ENCODE measurements around the gene OR2H2.

Gene OR2H2

GRCh38 chr6:29584821-29585220, at the start of gene OR2H2:
TSS of gene OR2H2 (plus strand) at chr6:29585121. CDS start at chr6:29587945, 2,824 bp downstream.
- DNase-seq (ENCODE audit: low read depth in 1 of 2, low spot score in 1 of 2) = no peak

- no peak for DNase-seq (ENCODE audit: low read depth in 1 of 2, low spot score in 1 of 2)
Observed at GRCh38 chr6:29537714-29538403, 47.1 kb upstream of the OR2H2 start.

- DNase-seq (ENCODE audit: low read depth in 1 of 2, low spot score in 1 of 2) = no peak
Observed at GRCh38 chr6:29547573-29547972, 37.3 kb upstream of the OR2H2 start.

- DNase-seq (ENCODE audit: low read depth in 1 of 2, low spot score in 1 of 2) = no peak
Observed at GRCh38 chr6:29552512-29553051, 32.3 kb upstream of the OR2H2 start.

GRCh38 chr6:29553268-29554057, 31.5 kb upstream of the OR2H2 start:
- peak in 1 of 2 donors; percentile 18 for DNase-seq (ENCODE audit: low read depth in 1 of 2, low spot score in 1 of 2)

GRCh38 chr6:29554764-29555163, 30.2 kb upstream of the OR2H2 start:
- no peak for DNase-seq (ENCODE audit: low read depth in 1 of 2, low spot score in 1 of 2)

GRCh38 chr6:29557320-29557719, 27.6 kb upstream of the OR2H2 start:
- DNase-seq (ENCODE audit: low read depth in 1 of 2, low spot score in 1 of 2) = no peak

GRCh38 chr6:29558439-29559079, 26.4 kb upstream of the OR2H2 start:
- DNase-seq (ENCODE audit: low read depth in 1 of 2, low spot score in 1 of 2) = no peak

- DNase-seq (ENCODE audit: low read depth in 1 of 2, low spot score in 1 of 2) = no peak
Observed at GRCh38 chr6:29559524-29560287, 25.2 kb upstream of the OR2H2 start, which contains the start of gene UBD. TSS of gene UBD (minus strand) at chr6:29559732. CDS start at chr6:29559701, 31 bp downstream.

GRCh38 chr6:29561091-29561490, 23.8 kb upstream of the OR2H2 start:
- no peak for DNase-seq (ENCODE audit: low read depth in 1 of 2, low spot score in 1 of 2)

GRCh38 chr6:29561606-29562181, 23.2 kb upstream of the OR2H2 start:
- DNase-seq (ENCODE audit: low read depth in 1 of 2, low spot score in 1 of 2) = no peak

GRCh38 chr6:29563435-29563965, 21.4 kb upstream of the OR2H2 start:
- DNase-seq (ENCODE audit: low read depth in 1 of 2, low spot score in 1 of 2) = no peak

GRCh38 chr6:29564875-29565274, 20.0 kb upstream of the OR2H2 start:
- no peak for DNase-seq (ENCODE audit: low read depth in 1 of 2, low spot score in 1 of 2)

- no peak for DNase-seq (ENCODE audit: low read depth in 1 of 2, low spot score in 1 of 2)
Observed at GRCh38 chr6:29566856-29567255, 18.1 kb upstream of the OR2H2 start.

GRCh38 chr6:29567541-29567940, 17.4 kb upstream of the OR2H2 start:
- DNase-seq (ENCODE audit: low read depth in 1 of 2, low spot score in 1 of 2) = no peak

GRCh38 chr6:29567991-29568390, 16.9 kb upstream of the OR2H2 start:
- no peak for DNase-seq (ENCODE audit: low read depth in 1 of 2, low spot score in 1 of 2)

- no peak for DNase-seq (ENCODE audit: low read depth in 1 of 2, low spot score in 1 of 2)
Observed at GRCh38 chr6:29576056-29576455, 8.9 kb upstream of the OR2H2 start.

- DNase-seq (ENCODE audit: low read depth in 1 of 2, low spot score in 1 of 2) = no peak
Observed at GRCh38 chr6:29577544-29577943, 7.4 kb upstream of the OR2H2 start.

GRCh38 chr6:29589423-29590048, 4.6 kb downstream of the OR2H2 start:
- no peak for DNase-seq (ENCODE audit: low read depth in 1 of 2, low spot score in 1 of 2)

All from stimulated activated CD4-positive, alpha-beta T cell treated with anti-CD3 and anti-CD28 coated beads, Interleukin-15, amount 100 ng/mL, for 1 hour (primary cell).